GM18498 (cell line): ENCODE results near the gene FBLN1.
"Not testable (repeated sequence)": the region's sequence is repeated elsewhere in the genome, so short reads cannot be mapped to it uniquely, and the experiment has no call there.

Source experiments
- ATAC-seq: cut with Tn5 transposase; IDR thresholded peaks from one replicate; pipeline ENCODE4 v1.9.1; 2021; ENCODE audit warnings: mild to moderate bottlenecking, moderate library complexity; ENCODE audit not compliant: unreplicated experiment

FBLN1 gene

GRCh38 chr22:45475851-45476514 is 26.7 kb upstream of the FBLN1 start:
- no peak for ATAC-seq

GRCh38 chr22:45476814-45477213 is 25.9 kb upstream of the FBLN1 start:
- ATAC-seq: no peak

GRCh38 chr22:45477366-45478107 is 25.1 kb upstream of the FBLN1 start:
- no peak for ATAC-seq

- no peak for ATAC-seq
Measured at GRCh38 chr22:45478108-45478771, 24.4 kb upstream of the FBLN1 start.

GRCh38 chr22:45480717-45481116 is 22.0 kb upstream of the FBLN1 start:
- no peak for ATAC-seq

GRCh38 chr22:45481661-45482060 is 21.0 kb upstream of the FBLN1 start:
- no peak for ATAC-seq

- ATAC-seq: no peak
Measured at GRCh38 chr22:45482169-45482568, 20.5 kb upstream of the FBLN1 start.

GRCh38 chr22:45483319-45483718 is 19.4 kb upstream of the FBLN1 start:
- no peak for ATAC-seq

GRCh38 chr22:45483918-45484499 is 18.7 kb upstream of the FBLN1 start:
- ATAC-seq: no peak

- ATAC-seq: no peak
Measured at GRCh38 chr22:45484742-45485141, 17.9 kb upstream of the FBLN1 start.

GRCh38 chr22:45485261-45485660 is 17.4 kb upstream of the FBLN1 start:
- ATAC-seq: no peak

GRCh38 chr22:45488764-45489370 is 13.8 kb upstream of the FBLN1 start:
- no peak for ATAC-seq

- no peak for ATAC-seq
Measured at GRCh38 chr22:45490836-45491235, 11.8 kb upstream of the FBLN1 start.

- no peak for ATAC-seq
Measured at GRCh38 chr22:45491841-45492240, 10.8 kb upstream of the FBLN1 start.

- ATAC-seq: no peak
Measured at GRCh38 chr22:45493286-45493771, 9.4 kb upstream of the FBLN1 start.

GRCh38 chr22:45494306-45494705 is 8.4 kb upstream of the FBLN1 start:
- not testable (repeated sequence) for ATAC-seq

GRCh38 chr22:45495616-45496015 is 7.1 kb upstream of the FBLN1 start:
- ATAC-seq: not testable (repeated sequence)

- ATAC-seq: no peak
Measured at GRCh38 chr22:45496451-45496941, 6.2 kb upstream of the FBLN1 start.

GRCh38 chr22:45497351-45498145 is 5.1 kb upstream of the FBLN1 start:
- ATAC-seq: no peak

- ATAC-seq: no peak
Measured at GRCh38 chr22:45499746-45500145, 2.9 kb upstream of the FBLN1 start.
